Right atrium auricular region (tissue), 2 donors: ENCODE results near the gene MMP28. TPM values are rescaled to one million over a fixed set of nuclear protein-coding genes. Genes with fewer than 3 reads are reported as not detected.

ENCODE experiments used
- DNase-seq: peaks from one replicate; pipeline ENCODE4 v3.0.0-alpha.2; 2019; ENCODE audit warnings: low spot score
- H3K27ac ChIP-seq, 2 donors: fragments of 200-600 bp; sonication (generic); 1 replicate in 1 of 2; 2 replicates in 1 of 2; pipeline ENCODE4 v1.5.1; 2016 to 2019
- H3K27me3 ChIP-seq, 2 donors: fragments of 200-600 bp; sonication (generic); one replicate each; pipeline versions ENCODE4 v1.5.1 to v1.6.0; 2017 to 2019
- H3K36me3 ChIP-seq: fragments of 200-600 bp; sonication (generic); one replicate; pipeline ENCODE4 v1.5.1; 2016
- H3K4me1 ChIP-seq, 2 donors: fragments of 200-600 bp; sonication (generic); one replicate each; pipeline versions ENCODE4 v1.5.1 to v1.6.0; 2017 to 2019
- H3K4me3 ChIP-seq, 2 donors: fragments of 200-600 bp; sonication (generic); 1 replicate in 1 of 2; 2 replicates in 1 of 2; pipeline ENCODE4 v1.5.1; 2017 to 2019; ENCODE audit warnings: mild to moderate bottlenecking in 1 of 2, moderate library complexity in 1 of 2
- H3K9me3 ChIP-seq, 2 donors: fragments of 200-600 bp; sonication (generic); one replicate each; pipeline ENCODE4 v1.5.1; 2019
- CTCF ChIP-seq, 2 donors: fragments of 200-600 bp; sonication (generic); IDR thresholded peaks; one replicate each; pipeline ENCODE4 v1.5.1; 2019; ENCODE audit warnings: antibody characterized with exemption in 2 of 2
- total RNA-seq, 2 donors: library from RNA; depleted of rRNA; stranded (reverse); fragments of >200 nt; gene quantifications; one replicate each; pipeline ENCODE4 v1.1.0, GENCODE V29; 2016

Gene MMP28
- total RNA-seq, 2 donors from 2014 or later, result 10.5 to 14.9 TPM

GRCh38 chr17:35749560-35750412, 45.7 kb downstream of the MMP28 start:
- DNase-seq, result no peak
- no peak for TF ChIP-seq CTCF (IDR thresholded peaks at IDR 0.05)
- Histone ChIP-seq H3K36me3 (no peaks in the 10 kb centered on the region), H3K27me3 (no peaks in the 10 kb centered on the region), H3K4me1 (peaks cover 0 to 29% of the 10 kb centered on the region in 2 donors), H3K27ac (no peak overlapping the region), H3K4me3 (peak overlapping the region in 1 of 2 donors; percentile 22), H3K9me3 (no peaks in the 10 kb centered on the region)

- no peak for TF ChIP-seq CTCF (IDR thresholded peaks at IDR 0.05)
- Histone ChIP-seq H3K4me3 (no peak overlapping the region), H3K9me3 (no peaks in the 10 kb centered on the region), H3K27ac (no peak overlapping the region), H3K27me3 (no peaks in the 10 kb centered on the region), H3K36me3 (no peaks in the 10 kb centered on the region), H3K4me1 (peaks cover 0 to 29% of the 10 kb centered on the region in 2 donors)
- no peak for DNase-seq
These were observed 46.5 kb downstream of the MMP28 start for GRCh38 chr17:35748979-35749378.

GRCh38 chr17:35748341-35748841, 47.0 kb downstream of the MMP28 start:
- DNase-seq, result no peak
- Histone ChIP-seq H3K27me3 (no peaks in the 10 kb centered on the region), H3K9me3 (no peaks in the 10 kb centered on the region), H3K4me1 (peaks cover 0 to 29% of the 10 kb centered on the region in 2 donors), H3K36me3 (no peaks in the 10 kb centered on the region), H3K27ac (no peak overlapping the region), H3K4me3 (no peak overlapping the region)
- TF ChIP-seq CTCF (IDR thresholded peaks at IDR 0.05), result no peak

- DNase-seq, result peak; percentile 83
These were observed 47.9 kb downstream of the MMP28 start for GRCh38 chr17:35747540-35748017.

GRCh38 chr17:35745749-35746320, 49.6 kb downstream of the MMP28 start:
- Histone ChIP-seq H3K4me3 (no peak overlapping the region), H3K27ac (no peak overlapping the region), H3K9me3 (no peaks in the 10 kb centered on the region), H3K4me1 (peaks cover 0 to 27% of the 10 kb centered on the region in 2 donors), H3K36me3 (no peaks in the 10 kb centered on the region), H3K27me3 (no peaks in the 10 kb centered on the region)
- DNase-seq, result no peak
- no peak for TF ChIP-seq CTCF (IDR thresholded peaks at IDR 0.05)

More at GRCh38 chr17:35747540-35748017, 47.9 kb downstream of the MMP28 start:
- no peak overlapping the region for H3K27ac ChIP-seq
- H3K4me3 ChIP-seq, result no peak overlapping the region
- no peaks in the 10 kb centered on the region for H3K9me3 ChIP-seq
- TF ChIP-seq CTCF (IDR thresholded peaks at IDR 0.05), result peak; percentile 84 to 93
- no peaks in the 10 kb centered on the region for H3K27me3 ChIP-seq
- peaks cover 0 to 21% of the 10 kb centered on the region in 2 donors for H3K4me1 ChIP-seq
- no peaks in the 10 kb centered on the region for H3K36me3 ChIP-seq
